Measurements from ENCODE around the gene COL4A2. TPM values are rescaled to one million over a fixed set of nuclear protein-coding genes. Genes with fewer than 3 reads are reported as not detected.

The COL4A2 gene
- total RNA-seq, 4 donors from 2014 or later, result 97.6 to 193 (median 131) TPM

DNA sequence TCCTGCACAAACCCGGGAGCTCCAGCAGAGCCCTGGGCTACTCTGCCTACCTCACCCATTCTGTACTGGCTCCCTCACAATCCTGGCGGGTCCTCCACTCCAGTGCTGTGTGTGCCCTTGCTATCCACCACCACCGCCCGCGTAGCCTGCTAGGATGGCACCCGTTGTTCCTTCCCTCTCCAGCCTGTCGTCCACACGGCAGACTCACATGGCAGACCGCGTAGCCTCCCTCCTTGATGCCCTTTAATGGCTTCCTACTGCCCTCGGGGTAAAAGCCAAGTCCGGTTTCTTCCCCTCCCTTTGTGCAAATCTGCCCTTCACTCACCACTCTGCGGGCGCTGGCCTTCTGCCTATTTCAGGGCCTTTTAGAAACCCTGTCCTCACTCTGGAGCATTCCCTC, 147.9 kb downstream of the COL4A2 start:
- Histone ChIP-seq H3K4me3 (replicated peaks in 1 of 3) (no peak overlapping the region), H3K27me3 (no peaks in the 10 kb centered on the region), H3K27ac (no peak overlapping the region), H3K4me1 (no peaks in the 10 kb centered on the region), H3K36me3 (peaks cover 0 to 23% of the 10 kb centered on the region in 2 donors), H3K9me3 (no peaks in the 10 kb centered on the region)
- DNase-seq, result no peak
- no peak for TF ChIP-seq POLR2A (IDR thresholded peaks at IDR 0.05)
- no peak for TF ChIP-seq CTCF (IDR thresholded peaks at IDR 0.05)
- 84 to 86% methylated on average over 14 of the region's 14 CpGs for WGBS, 2 donors
- intact Hi-C loops (cut with DNase I), result no loop called here

DNA sequence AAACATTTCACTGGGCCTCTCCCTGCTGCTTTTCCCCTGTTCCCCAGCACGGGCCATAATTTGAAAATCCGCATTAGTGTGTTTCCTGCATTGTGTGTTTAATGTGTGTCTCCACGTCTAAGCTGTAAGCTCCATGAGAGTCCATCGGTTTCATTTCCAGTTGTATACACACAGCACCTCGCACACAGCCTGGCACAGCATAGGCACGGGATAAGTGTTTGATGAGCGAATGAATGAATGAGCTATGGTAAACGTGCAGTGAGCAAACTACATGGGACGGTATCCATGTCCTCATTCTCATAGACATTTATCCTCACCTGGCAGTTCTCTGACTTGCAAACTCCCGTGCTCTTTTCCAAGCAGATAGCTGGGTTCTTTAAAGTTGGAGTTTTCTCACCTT, 148.4 kb downstream of the COL4A2 start:
- peaks cover 0 to 19% of the 10 kb centered on the region in 2 donors for H3K36me3 ChIP-seq
- no peaks in the 10 kb centered on the region for H3K9me3 ChIP-seq
- 71 to 83% methylated on average over 9 to 10 of the region's 10 CpGs for WGBS, 2 donors
- H3K27me3 ChIP-seq, result no peaks in the 10 kb centered on the region
- H3K4me3 ChIP-seq (replicated peaks in 1 of 3), result no peak overlapping the region
- H3K4me1 ChIP-seq, result no peaks in the 10 kb centered on the region
- no peak for TF ChIP-seq POLR2A (IDR thresholded peaks at IDR 0.05)
- TF ChIP-seq CTCF (IDR thresholded peaks at IDR 0.05), result no peak
- intact Hi-C loops (cut with DNase I), result no loop called here
- no peak for DNase-seq
- no peak overlapping the region for H3K27ac ChIP-seq

DNA sequence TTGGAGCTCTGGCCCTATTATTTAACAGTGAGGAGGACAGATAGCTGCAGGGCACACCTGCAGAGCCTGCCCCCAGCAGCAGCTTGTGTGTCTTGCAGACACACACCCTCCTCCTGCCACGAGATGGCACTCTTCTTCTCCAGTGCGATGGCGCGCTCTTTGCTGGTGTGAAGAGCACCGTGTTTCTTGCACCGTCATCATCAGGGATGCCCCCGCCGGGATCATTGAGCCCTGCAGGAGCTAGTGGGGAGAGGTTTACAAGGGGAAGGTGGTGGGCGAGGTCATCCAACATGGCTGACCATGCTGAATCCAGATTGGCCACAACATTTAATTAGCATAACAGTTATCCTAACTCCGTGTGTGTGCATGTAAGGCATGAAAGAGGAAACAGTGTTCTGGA, 148.9 kb downstream of the COL4A2 start:
- Histone ChIP-seq H3K4me1 (no peaks in the 10 kb centered on the region), H3K4me3 (replicated peaks in 1 of 3) (no peak overlapping the region), H3K36me3 (peaks cover 1 to 15% of the 10 kb centered on the region in 2 donors), H3K27me3 (no peaks in the 10 kb centered on the region), H3K27ac (no peak overlapping the region), H3K9me3 (no peaks in the 10 kb centered on the region)
- intact Hi-C loops (cut with DNase I), result no loop called here
- WGBS, 2 donors, result 14 to 20% methylated on average over 10 of the region's 10 CpGs
- TF ChIP-seq CTCF (IDR thresholded peaks at IDR 0.05) (peak; percentile 49 to 94 (median 85)), POLR2A (IDR thresholded peaks at IDR 0.05) (no peak)
- peak; percentile 83 to 87 for DNase-seq

DNA sequence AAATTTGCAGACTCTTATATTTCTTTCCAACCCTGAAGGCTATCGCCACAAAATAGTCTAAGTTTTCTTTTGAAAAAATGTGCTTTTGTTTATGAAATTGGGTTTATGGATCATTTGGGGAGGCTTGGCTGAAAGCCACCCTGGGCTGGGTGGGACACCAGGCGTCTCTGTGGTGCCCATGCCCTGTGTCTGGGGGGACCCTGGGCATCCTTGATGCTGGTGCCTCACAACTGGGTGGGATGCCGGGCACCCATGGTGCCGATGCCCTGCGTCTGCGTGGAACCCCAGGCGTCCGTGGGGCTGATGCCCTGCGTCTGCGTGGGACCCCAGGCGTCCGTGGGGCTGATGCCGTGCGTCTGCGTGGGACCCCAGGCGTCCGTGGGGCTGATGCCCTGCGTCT, 149.5 kb downstream of the COL4A2 start:
- H3K27ac ChIP-seq, result no peak overlapping the region
- TF ChIP-seq CTCF (IDR thresholded peaks at IDR 0.05), result no peak
- no peak for TF ChIP-seq POLR2A (IDR thresholded peaks at IDR 0.05)
- H3K4me3 ChIP-seq (replicated peaks in 1 of 3), result no peak overlapping the region
- peaks cover 7 to 18% of the 10 kb centered on the region in 2 donors for H3K36me3 ChIP-seq
- no peak for DNase-seq
- no peaks in the 10 kb centered on the region for H3K4me1 ChIP-seq
- no peaks in the 10 kb centered on the region for H3K9me3 ChIP-seq
- 66 to 92% methylated on average over 2 to 4 of the region's 18 CpGs for WGBS, 2 donors
- no peaks in the 10 kb centered on the region for H3K27me3 ChIP-seq
- intact Hi-C loops (cut with DNase I), result no loop called here

- Histone ChIP-seq H3K27ac (no peak overlapping the region), H3K4me1 (no peaks in the 10 kb centered on the region), H3K36me3 (peaks cover 15 to 25% of the 10 kb centered on the region in 2 donors), H3K4me3 (replicated peaks in 1 of 3) (no peak overlapping the region), H3K9me3 (no peaks in the 10 kb centered on the region), H3K27me3 (no peaks in the 10 kb centered on the region)
- TF ChIP-seq CTCF (IDR thresholded peaks at IDR 0.05) (no peak), POLR2A (IDR thresholded peaks at IDR 0.05) (no peak)
- intact Hi-C loops (cut with DNase I), result no loop called here
- WGBS, 2 donors, result 92 to 93% methylated on average over 10 of the region's 10 CpGs
- DNase-seq, result no peak
Observed at GRCh38 chr13:110457361-110457760, 150.3 kb downstream of the COL4A2 start.
